Astrocyte (in vitro differentiated cells and primary cell): ENCODE results near the gene DOK7. TPM values are rescaled to one million over a fixed set of nuclear protein-coding genes. Genes with fewer than 3 reads are reported as not detected.

Experiments used
- DNase-seq: peaks from one replicate; pipeline ENCODE4 v3.0.0-alpha.2; 2010; ENCODE audit warnings: low read depth
- FAIRE-seq: peaks from 2 replicates; lab custom pipeline; 2011; peaks lifted over from hg19 to GRCh38; lab: Jason Lieb, UNC
- H2AFZ ChIP-seq: 2 replicates; pipeline ENCODE4 v1.6.0; 2012; ENCODE audit warnings: low read depth, low read length, inconsistent platforms
- H3K27ac ChIP-seq: 2 replicates; pipeline ENCODE4 v1.5.1; 2011; ENCODE audit warnings: low read depth, low read length, inconsistent platforms
- H3K27me3 ChIP-seq: 2 replicates; pipeline ENCODE4 v1.6.0; 2011; ENCODE audit warnings: low read length, inconsistent platforms; ENCODE audit not compliant: insufficient read depth
- H3K36me3 ChIP-seq: 2 replicates; pipeline ENCODE4 v1.5.1; 2011; ENCODE audit warnings: low read length, inconsistent platforms; ENCODE audit not compliant: insufficient read depth
- H3K4me1 ChIP-seq: 2 replicates; pipeline ENCODE4 v1.5.1; 2011; ENCODE audit warnings: low read length, inconsistent platforms; ENCODE audit not compliant: insufficient read depth
- H3K4me2 ChIP-seq: 2 replicates; pipeline ENCODE4 v1.6.0; 2012; ENCODE audit warnings: low read length, inconsistent platforms
- H3K4me3 ChIP-seq: 2 replicates; pipeline ENCODE4 v1.5.1; 2011; ENCODE audit warnings: low read depth, mild to moderate bottlenecking, low read length, inconsistent platforms; ENCODE audit not compliant: insufficient read depth
- H3K79me2 ChIP-seq: 2 replicates; pipeline ENCODE4 v1.6.0; 2012; ENCODE audit warnings: mild to moderate bottlenecking, low read length, inconsistent platforms; ENCODE audit not compliant: insufficient read depth
- H3K9ac ChIP-seq: 2 replicates; pipeline ENCODE4 v1.6.0; 2012; ENCODE audit warnings: mild to moderate bottlenecking, low read length, inconsistent platforms
- H3K9me3 ChIP-seq: 2 replicates; pipeline ENCODE4 v1.5.1; 2012; ENCODE audit warnings: low read depth, mild to moderate bottlenecking, low read length, inconsistent platforms; ENCODE audit not compliant: insufficient read depth
- H4K20me1 ChIP-seq: 2 replicates; pipeline ENCODE4 v1.6.0; 2012; ENCODE audit warnings: low read length, inconsistent platforms; ENCODE audit not compliant: insufficient read depth
- H3K27ac Mint-ChIP-seq: one replicate; pipeline ENCODE4 v1.8.0; 2021; ENCODE audit warnings: mild to moderate bottlenecking, mixed read lengths; ENCODE audit not compliant: unreplicated experiment
- H3K27me3 Mint-ChIP-seq: one replicate; pipeline ENCODE4 v1.8.0; 2021; ENCODE audit warnings: low read depth, mixed read lengths; ENCODE audit not compliant: unreplicated experiment
- H3K36me3 Mint-ChIP-seq: one replicate; pipeline ENCODE4 v1.8.0; 2021; ENCODE audit warnings: low read depth, mixed read lengths; ENCODE audit not compliant: unreplicated experiment
- H3K4me1 Mint-ChIP-seq: one replicate; pipeline ENCODE4 v1.8.0; 2021; ENCODE audit warnings: low read depth, mixed read lengths; ENCODE audit not compliant: unreplicated experiment
- H3K4me3 Mint-ChIP-seq: one replicate; pipeline ENCODE4 v1.8.0; 2021; ENCODE audit warnings: mild to moderate bottlenecking, moderate library complexity, mixed read lengths; ENCODE audit not compliant: unreplicated experiment
- H3K9me3 Mint-ChIP-seq: one replicate; pipeline ENCODE4 v1.8.0; 2021; ENCODE audit warnings: mild to moderate bottlenecking, mixed read lengths; ENCODE audit not compliant: unreplicated experiment
- CTCF ChIP-seq: IDR thresholded peaks from 2 replicates; pipeline ENCODE4 v1.5.1; 2011; ENCODE audit warnings: low read depth, mild to moderate bottlenecking, inconsistent platforms, low read length, moderate library complexity; ENCODE audit not compliant: insufficient read depth
- EZH2 ChIP-seq: IDR thresholded peaks from 2 replicates; pipeline ENCODE4 v1.6.1; 2012; ENCODE audit warnings: mild to moderate bottlenecking, low read length, inconsistent platforms; ENCODE audit not compliant: insufficient read depth
- total RNA-seq: library from RNA; stranded (reverse); gene quantifications from 2 replicates; pipeline ENCODE4 v1.2.1, GENCODE V29; 2021

DOK7 gene
- total RNA-seq, 1 donor from 2014 or later: not detected

- Histone ChIP-seq H3K9me3 (no peaks in the 10 kb centered on the region), H4K20me1 (no peaks in the 10 kb centered on the region), H3K4me3 (no peak overlapping the region), H3K4me1 (no peaks in the 10 kb centered on the region), H3K27ac (no peak overlapping the region), H3K36me3 (no peaks in the 10 kb centered on the region), H3K9ac (no peak overlapping the region), H2AFZ (no peak overlapping the region), H3K27me3 (peaks cover 4% of the 10 kb centered on the region), H3K79me2 (no peaks in the 10 kb centered on the region), H3K4me2 (no peak overlapping the region)
- no peaks in the 10 kb centered on the region for H3K9me3 Mint-ChIP-seq
- peaks cover 40% of the 10 kb centered on the region for H3K27me3 Mint-ChIP-seq
- DNase-seq (no peak), FAIRE-seq (no peak)
- no peaks in the 10 kb centered on the region for H3K36me3 Mint-ChIP-seq
- no peaks in the 10 kb centered on the region for H3K4me1 Mint-ChIP-seq
- no peak overlapping the region for H3K27ac Mint-ChIP-seq
- H3K4me3 Mint-ChIP-seq: no peak overlapping the region
- TF ChIP-seq CTCF (no peak), EZH2 (no peak)
Observed at GRCh38 chr4:3475041-3475712, 12.1 kb downstream of the DOK7 start.

GRCh38 chr4:3475713-3476260 lies 12.7 kb downstream of the DOK7 start:
- no peak for FAIRE-seq
- Mint-ChIP-seq H3K27me3 (peaks cover 36% of the 10 kb centered on the region), H3K27ac (no peak overlapping the region), H3K36me3 (no peaks in the 10 kb centered on the region), H3K4me3 (no peak overlapping the region), H3K4me1 (no peaks in the 10 kb centered on the region), H3K9me3 (no peaks in the 10 kb centered on the region)
- peaks cover 3% of the 10 kb centered on the region for H3K27me3 ChIP-seq
- no peak overlapping the region for H3K9ac ChIP-seq
- DNase-seq: no peak
- no peak overlapping the region for H3K27ac ChIP-seq
- no peak overlapping the region for H3K4me3 ChIP-seq
- TF ChIP-seq EZH2: no peak
- TF ChIP-seq CTCF: no peak
- no peak overlapping the region for H2AFZ ChIP-seq
- H4K20me1 ChIP-seq: no peaks in the 10 kb centered on the region
- no peaks in the 10 kb centered on the region for H3K36me3 ChIP-seq
- H3K4me1 ChIP-seq: no peaks in the 10 kb centered on the region
- no peaks in the 10 kb centered on the region for H3K9me3 ChIP-seq
- no peak overlapping the region for H3K4me2 ChIP-seq
- H3K79me2 ChIP-seq: no peaks in the 10 kb centered on the region

GRCh38 chr4:3476341-3476747 lies 13.2 kb downstream of the DOK7 start:
- H3K79me2 ChIP-seq: no peaks in the 10 kb centered on the region
- H3K27me3 ChIP-seq: peaks cover 2% of the 10 kb centered on the region
- no peak overlapping the region for H3K4me2 ChIP-seq
- TF ChIP-seq EZH2: no peak
- no peak for TF ChIP-seq CTCF
- no peak overlapping the region for H3K4me3 ChIP-seq
- Mint-ChIP-seq H3K27ac (no peak overlapping the region), H3K4me3 (no peak overlapping the region), H3K36me3 (no peaks in the 10 kb centered on the region), H3K27me3 (peaks cover 38% of the 10 kb centered on the region), H3K9me3 (no peaks in the 10 kb centered on the region), H3K4me1 (no peaks in the 10 kb centered on the region)
- DNase-seq (no peak), FAIRE-seq (no peak)
- H2AFZ ChIP-seq: no peak overlapping the region
- no peak overlapping the region for H3K9ac ChIP-seq
- no peaks in the 10 kb centered on the region for H3K36me3 ChIP-seq
- H4K20me1 ChIP-seq: no peaks in the 10 kb centered on the region
- no peaks in the 10 kb centered on the region for H3K9me3 ChIP-seq
- no peak overlapping the region for H3K27ac ChIP-seq
- H3K4me1 ChIP-seq: no peaks in the 10 kb centered on the region
